ENCODE results near the gene GRK5.

DNA sequence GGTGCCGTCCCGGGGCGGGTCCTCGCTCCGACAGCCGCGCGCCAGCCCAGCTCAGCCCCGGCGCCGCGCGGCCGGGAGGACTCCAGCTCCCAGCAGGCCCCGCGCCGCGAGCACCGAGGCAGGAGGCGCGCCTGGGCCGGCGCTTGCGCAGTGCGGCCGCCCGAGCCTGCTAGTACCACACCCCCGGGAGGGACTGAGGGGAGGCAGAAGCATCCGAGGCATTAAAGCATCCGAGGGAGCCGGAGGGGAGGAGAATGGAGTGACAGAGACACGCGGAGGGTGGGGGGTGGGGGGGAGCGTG is at the start of gene GRK5:
- TF ChIP-seq, protein P1, sequence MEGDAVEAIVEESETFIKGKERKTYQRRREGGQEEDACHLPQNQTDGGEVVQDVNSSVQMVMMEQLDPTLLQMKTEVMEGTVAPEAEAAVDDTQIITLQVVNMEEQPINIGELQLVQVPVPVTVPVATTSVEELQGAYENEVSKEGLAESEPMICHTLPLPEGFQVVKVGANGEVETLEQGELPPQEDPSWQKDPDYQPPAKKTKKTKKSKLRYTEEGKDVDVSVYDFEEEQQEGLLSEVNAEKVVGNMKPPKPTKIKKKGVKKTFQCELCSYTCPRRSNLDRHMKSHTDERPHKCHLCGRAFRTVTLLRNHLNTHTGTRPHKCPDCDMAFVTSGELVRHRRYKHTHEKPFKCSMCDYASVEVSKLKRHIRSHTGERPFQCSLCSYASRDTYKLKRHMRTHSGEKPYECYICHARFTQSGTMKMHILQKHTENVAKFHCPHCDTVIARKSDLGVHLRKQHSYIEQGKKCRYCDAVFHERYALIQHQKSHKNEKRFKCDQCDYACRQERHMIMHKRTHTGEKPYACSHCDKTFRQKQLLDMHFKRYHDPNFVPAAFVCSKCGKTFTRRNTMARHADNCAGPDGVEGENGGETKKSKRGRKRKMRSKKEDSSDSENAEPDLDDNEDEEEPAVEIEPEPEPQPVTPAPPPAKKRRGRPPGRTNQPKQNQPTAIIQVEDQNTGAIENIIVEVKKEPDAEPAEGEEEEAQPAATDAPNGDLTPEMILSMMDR (IDR thresholded peaks at IDR 0.05 in 4 of 5, conservative IDR thresholded peaks at IDR 0.05 in 1 of 5) = no peak
- peak; percentile 66 to 78 for TF ChIP-seq POLR2A (IDR thresholded peaks at IDR 0.05)
